ENCODE results near the gene DERA.
"Not testable (repeated sequence)": the region's sequence is repeated elsewhere in the genome, so short reads cannot be mapped to it uniquely, and the experiment has no call there.

Gene DERA

DNA sequence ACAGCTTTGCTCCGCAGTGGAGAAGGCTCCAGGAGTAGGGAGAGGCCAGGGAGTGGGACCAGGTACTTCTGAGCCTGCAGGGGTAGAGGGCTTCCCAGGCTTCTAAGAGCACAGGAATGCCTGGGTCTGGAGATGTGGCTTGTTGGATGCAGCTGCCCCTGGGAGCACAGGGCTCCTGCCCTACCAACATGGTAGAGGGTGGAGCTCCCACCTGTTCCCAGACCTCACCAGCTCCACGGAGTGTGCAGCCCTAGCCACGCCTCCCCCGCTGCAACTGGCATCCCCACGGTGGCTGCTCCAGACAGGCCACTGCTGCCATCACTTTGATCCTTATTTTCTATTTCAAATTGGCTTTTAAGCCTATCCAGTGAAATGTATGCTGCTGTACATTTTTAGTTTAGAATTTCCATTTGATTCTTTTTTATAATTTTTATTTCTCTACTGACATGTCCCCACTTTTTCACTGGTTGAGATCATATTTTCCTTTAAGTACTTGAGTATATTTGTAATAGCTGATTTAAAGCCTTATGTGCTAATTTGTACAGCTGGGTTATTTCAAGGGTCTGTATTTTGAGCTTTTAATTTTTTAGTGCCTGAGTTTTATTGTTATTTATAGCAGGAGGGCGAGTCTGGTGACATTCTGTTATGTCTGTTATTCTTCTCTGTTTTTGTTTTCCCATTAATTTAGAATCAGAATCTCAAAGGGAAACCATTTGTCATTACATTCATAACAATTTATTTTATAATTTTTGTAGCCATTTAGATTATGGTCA is 78.0 kb downstream of the DERA start:
- H3K4me1 ChIP-seq (ENCODE audit: insufficient read depth, low read length): peaks cover 8% of the 10 kb centered on the region
- H3K9me3 ChIP-seq (ENCODE audit: low read length): no peaks in the 10 kb centered on the region
- no peak overlapping the region for H3K9ac ChIP-seq (ENCODE audit: low read length)
- no peak overlapping the region for H3K4me3 ChIP-seq (ENCODE audit: low read depth in 1 of 2, low read length in 2 of 2)
- H3K27me3 ChIP-seq (ENCODE audit: control insufficient read depth in 1 of 2, insufficient read depth in 2 of 2, low read length in 2 of 2): no peaks in the 10 kb centered on the region
- H3K27ac ChIP-seq (ENCODE audit: low read depth, low read length): no peak overlapping the region
- peaks cover 8% of the 10 kb centered on the region for H3K36me3 ChIP-seq (ENCODE audit: insufficient read depth, low read length)

DNA sequence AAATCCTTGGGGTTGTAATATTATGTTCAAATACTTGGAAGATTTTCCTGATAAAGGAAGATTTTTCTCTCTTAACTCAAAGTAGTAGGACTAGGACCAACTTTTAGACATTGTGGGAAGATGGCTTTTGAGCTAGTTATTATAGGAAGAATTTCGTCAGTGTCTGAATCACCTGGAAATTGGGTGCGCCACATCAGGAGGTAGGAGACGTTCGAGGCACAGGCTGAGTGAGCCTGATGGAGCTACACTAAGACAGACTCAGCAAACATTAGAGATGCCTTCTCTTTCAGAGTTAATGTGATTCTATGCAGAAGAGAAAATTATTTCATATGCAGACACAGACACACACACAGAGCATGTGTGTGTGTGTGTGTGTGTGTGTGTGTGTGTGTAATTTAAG is 84.7 kb downstream of the DERA start:
- H3K36me3 ChIP-seq (ENCODE audit: insufficient read depth, low read length): no peaks in the 10 kb centered on the region
- peaks cover 20% of the 10 kb centered on the region for H3K4me1 ChIP-seq (ENCODE audit: insufficient read depth, low read length)
- H3K4me3 ChIP-seq (ENCODE audit: low read depth in 1 of 2, low read length in 2 of 2): no peak overlapping the region
- H3K27me3 ChIP-seq (ENCODE audit: control insufficient read depth in 1 of 2, insufficient read depth in 2 of 2, low read length in 2 of 2): no peaks in the 10 kb centered on the region
- no peak overlapping the region for H3K9ac ChIP-seq (ENCODE audit: low read length)
- no peaks in the 10 kb centered on the region for H3K9me3 ChIP-seq (ENCODE audit: low read length)
- no peak overlapping the region for H3K27ac ChIP-seq (ENCODE audit: low read depth, low read length)

DNA sequence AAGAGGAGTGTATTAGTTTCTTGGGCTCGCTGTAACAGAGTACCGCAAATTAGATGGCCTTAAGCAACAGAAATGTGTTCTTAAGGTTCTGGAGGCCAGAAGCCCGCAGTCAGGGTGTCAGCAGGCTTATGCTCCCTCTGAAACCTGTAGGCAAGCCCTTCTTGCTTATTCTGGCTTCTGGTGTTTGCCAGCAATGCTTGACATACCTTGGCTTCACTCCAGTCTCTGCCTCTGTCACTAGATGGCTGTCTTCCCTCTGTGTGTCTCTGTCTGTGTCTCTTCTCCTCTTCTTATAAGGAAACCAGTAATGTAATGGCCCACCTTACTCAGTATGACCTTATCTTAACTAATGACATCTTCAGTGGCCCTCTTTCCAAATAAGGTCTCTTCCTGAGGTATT is 85.1 kb downstream of the DERA start:
- Histone ChIP-seq H3K36me3 (ENCODE audit: insufficient read depth, low read length) (no peaks in the 10 kb centered on the region), H3K4me1 (ENCODE audit: insufficient read depth, low read length) (peaks cover 20% of the 10 kb centered on the region), H3K27ac (ENCODE audit: low read depth, low read length) (no peak overlapping the region), H3K27me3 (ENCODE audit: control insufficient read depth in 1 of 2, insufficient read depth in 2 of 2, low read length in 2 of 2) (no peaks in the 10 kb centered on the region), H3K9me3 (ENCODE audit: low read length) (no peaks in the 10 kb centered on the region), H3K9ac (ENCODE audit: low read length) (no peak overlapping the region), H3K4me3 (ENCODE audit: low read depth in 1 of 2, low read length in 2 of 2) (no peak overlapping the region)

DNA sequence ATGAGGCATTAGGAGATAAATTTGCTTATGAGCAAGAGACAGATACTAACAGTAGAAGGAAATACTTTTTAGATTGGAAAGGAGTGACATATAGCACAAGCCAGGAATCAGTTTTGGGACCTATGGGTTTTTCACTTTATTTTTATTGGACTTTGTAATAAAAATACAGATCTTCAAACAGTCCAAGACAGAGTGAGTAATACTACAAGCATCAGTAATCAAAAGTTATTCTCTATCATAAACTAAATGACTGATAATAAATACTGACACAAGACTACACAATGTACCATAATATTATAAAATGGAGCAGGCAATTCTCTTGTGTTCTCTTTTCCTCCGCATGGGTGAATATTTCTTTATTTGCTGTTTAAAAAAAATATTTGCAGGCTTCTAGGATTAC is 85.8 kb downstream of the DERA start:
- Histone ChIP-seq H3K36me3 (ENCODE audit: insufficient read depth, low read length) (no peaks in the 10 kb centered on the region), H3K9me3 (ENCODE audit: low read length) (no peaks in the 10 kb centered on the region), H3K4me3 (ENCODE audit: low read depth in 1 of 2, low read length in 2 of 2) (no peak overlapping the region), H3K9ac (ENCODE audit: low read length) (no peak overlapping the region), H3K27me3 (ENCODE audit: control insufficient read depth in 1 of 2, insufficient read depth in 2 of 2, low read length in 2 of 2) (no peaks in the 10 kb centered on the region), H3K27ac (ENCODE audit: low read depth, low read length) (no peak overlapping the region), H3K4me1 (ENCODE audit: insufficient read depth, low read length) (peaks cover 20% of the 10 kb centered on the region)

DNA sequence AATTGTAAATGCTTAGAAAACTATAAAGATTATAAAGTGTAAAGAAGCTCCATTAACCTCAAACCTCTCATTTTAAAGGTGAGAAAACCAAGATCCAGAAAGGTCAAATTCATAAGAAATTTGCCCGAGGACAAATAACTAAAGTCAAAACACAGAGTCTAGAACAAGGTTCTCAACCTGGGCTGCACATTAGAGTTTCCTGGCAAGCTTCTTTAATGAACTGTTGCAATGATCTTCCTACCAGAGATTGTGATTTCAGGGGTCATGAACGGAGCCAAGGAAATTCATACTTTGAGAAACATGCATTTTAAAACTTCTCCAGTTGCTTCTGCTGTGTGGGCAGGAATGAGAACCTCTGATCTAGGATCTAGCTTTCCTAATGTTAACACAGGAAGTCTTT is 86.8 kb downstream of the DERA start:
- Histone ChIP-seq H3K9ac (ENCODE audit: low read length) (no peak overlapping the region), H3K4me3 (ENCODE audit: low read depth in 1 of 2, low read length in 2 of 2) (no peak overlapping the region), H3K27me3 (ENCODE audit: control insufficient read depth in 1 of 2, insufficient read depth in 2 of 2, low read length in 2 of 2) (no peaks in the 10 kb centered on the region), H3K9me3 (ENCODE audit: low read length) (no peaks in the 10 kb centered on the region), H3K36me3 (ENCODE audit: insufficient read depth, low read length) (no peaks in the 10 kb centered on the region), H3K4me1 (ENCODE audit: insufficient read depth, low read length) (peaks cover 20% of the 10 kb centered on the region), H3K27ac (ENCODE audit: low read depth, low read length) (no peak overlapping the region)

DNA sequence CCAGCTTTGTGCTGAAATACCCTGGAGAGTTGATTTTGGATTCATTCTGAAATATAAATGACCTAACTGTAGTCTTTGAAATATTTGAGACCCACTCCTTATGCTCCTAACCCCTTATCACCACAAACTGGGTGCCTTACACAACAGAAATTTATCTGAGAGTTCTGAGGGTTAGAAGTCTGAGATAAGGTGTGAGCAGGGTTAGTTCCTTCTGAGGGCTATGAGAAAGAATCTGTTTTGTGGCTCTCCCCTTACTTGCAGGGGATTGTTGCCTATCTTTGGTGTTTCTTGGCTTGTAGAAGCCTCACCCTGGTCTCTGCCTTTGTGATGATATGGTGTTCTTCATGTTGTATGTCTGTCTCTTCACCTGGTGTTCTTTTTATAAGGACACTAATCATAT is 91.7 kb downstream of the DERA start:
- H3K27me3 ChIP-seq (ENCODE audit: control insufficient read depth in 1 of 2, insufficient read depth in 2 of 2, low read length in 2 of 2): no peaks in the 10 kb centered on the region
- no peak overlapping the region for H3K9ac ChIP-seq (ENCODE audit: low read length)
- no peak overlapping the region for H3K4me3 ChIP-seq (ENCODE audit: low read depth in 1 of 2, low read length in 2 of 2)
- no peaks in the 10 kb centered on the region for H3K9me3 ChIP-seq (ENCODE audit: low read length)
- H3K36me3 ChIP-seq (ENCODE audit: insufficient read depth, low read length): no peaks in the 10 kb centered on the region
- no peak overlapping the region for H3K27ac ChIP-seq (ENCODE audit: low read depth, low read length)
- H3K4me1 ChIP-seq (ENCODE audit: insufficient read depth, low read length): no peaks in the 10 kb centered on the region

DNA sequence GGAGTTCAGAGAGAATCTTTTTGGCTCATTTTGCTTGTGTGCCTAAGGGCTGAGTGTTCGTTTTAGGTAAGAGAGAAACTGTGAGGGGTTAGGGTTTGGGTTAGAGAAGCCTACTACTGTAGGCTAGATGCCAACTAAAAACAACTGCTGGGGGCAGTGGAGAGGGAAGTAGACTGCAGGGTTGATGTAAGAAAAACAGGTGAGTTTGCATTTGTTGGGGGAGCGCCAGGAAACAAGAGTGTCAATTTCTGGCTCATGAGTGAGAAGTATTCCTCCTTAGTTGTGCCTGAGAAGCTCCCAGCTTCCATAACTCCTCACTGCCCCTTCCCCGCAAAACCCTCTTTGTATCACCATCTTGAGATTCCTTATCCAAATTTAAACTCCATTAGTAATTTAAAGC is 92.3 kb downstream of the DERA start:
- H3K4me3 ChIP-seq (ENCODE audit: low read depth in 1 of 2, low read length in 2 of 2): no peak overlapping the region
- no peaks in the 10 kb centered on the region for H3K27me3 ChIP-seq (ENCODE audit: control insufficient read depth in 1 of 2, insufficient read depth in 2 of 2, low read length in 2 of 2)
- no peaks in the 10 kb centered on the region for H3K9me3 ChIP-seq (ENCODE audit: low read length)
- no peak overlapping the region for H3K27ac ChIP-seq (ENCODE audit: low read depth, low read length)
- H3K36me3 ChIP-seq (ENCODE audit: insufficient read depth, low read length): no peaks in the 10 kb centered on the region
- H3K9ac ChIP-seq (ENCODE audit: low read length): no peak overlapping the region
- no peaks in the 10 kb centered on the region for H3K4me1 ChIP-seq (ENCODE audit: insufficient read depth, low read length)

DNA sequence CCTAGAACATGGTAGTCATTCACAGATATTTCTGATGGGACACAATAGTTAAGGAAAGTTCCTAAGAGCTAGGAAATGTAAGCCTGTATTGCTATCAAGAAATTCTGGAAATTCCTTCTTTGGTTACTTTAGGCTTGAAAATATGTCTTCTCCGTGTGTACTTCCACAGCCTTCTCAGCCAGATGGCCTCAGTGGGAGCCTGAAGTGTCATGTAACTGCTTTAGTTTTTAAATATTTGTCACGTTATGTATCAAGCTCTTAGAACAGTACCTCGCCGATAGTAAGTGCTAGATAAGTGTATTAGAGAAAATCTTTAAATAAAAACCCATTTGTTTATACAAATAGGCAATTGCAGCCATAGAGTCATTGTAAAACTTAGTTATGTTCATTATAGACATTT is 95.6 kb downstream of the DERA start:
- Histone ChIP-seq H3K27ac (ENCODE audit: low read depth, low read length) (no peak overlapping the region), H3K4me1 (ENCODE audit: insufficient read depth, low read length) (peaks cover 4% of the 10 kb centered on the region), H3K27me3 (ENCODE audit: control insufficient read depth in 1 of 2, insufficient read depth in 2 of 2, low read length in 2 of 2) (no peaks in the 10 kb centered on the region), H3K9ac (ENCODE audit: low read length) (no peak overlapping the region), H3K4me3 (ENCODE audit: low read depth in 1 of 2, low read length in 2 of 2) (no peak overlapping the region), H3K9me3 (ENCODE audit: low read length) (no peaks in the 10 kb centered on the region), H3K36me3 (ENCODE audit: insufficient read depth, low read length) (no peaks in the 10 kb centered on the region)

DNA sequence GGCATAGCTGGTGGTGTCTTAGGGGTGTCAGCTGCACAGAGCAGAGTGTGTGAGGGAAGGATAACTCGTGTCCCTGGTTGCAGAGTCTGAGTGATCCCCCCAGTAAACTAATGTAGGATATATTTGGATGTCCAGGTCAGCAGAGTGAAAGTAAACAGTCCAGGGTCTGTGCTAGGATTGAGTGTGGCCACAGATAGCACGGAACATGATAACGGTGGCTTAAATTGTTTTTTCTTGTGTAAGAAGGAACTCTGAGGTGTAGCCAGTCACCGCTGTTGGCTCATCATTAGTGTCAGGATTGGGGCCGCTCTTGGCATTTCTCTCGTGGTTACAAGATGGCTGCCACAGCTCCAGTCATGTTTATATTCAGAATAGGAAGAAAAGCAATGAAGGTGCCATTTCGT is 97.3 kb downstream of the DERA start:
- Histone ChIP-seq H3K4me3 (ENCODE audit: low read depth in 1 of 2, low read length in 2 of 2) (no peak overlapping the region), H3K9me3 (ENCODE audit: low read length) (no peaks in the 10 kb centered on the region), H3K27ac (ENCODE audit: low read depth, low read length) (no peak overlapping the region), H3K4me1 (ENCODE audit: insufficient read depth, low read length) (peaks cover 9% of the 10 kb centered on the region), H3K9ac (ENCODE audit: low read length) (no peak overlapping the region), H3K27me3 (ENCODE audit: control insufficient read depth in 1 of 2, insufficient read depth in 2 of 2, low read length in 2 of 2) (no peaks in the 10 kb centered on the region), H3K36me3 (ENCODE audit: insufficient read depth, low read length) (no peaks in the 10 kb centered on the region)

DNA sequence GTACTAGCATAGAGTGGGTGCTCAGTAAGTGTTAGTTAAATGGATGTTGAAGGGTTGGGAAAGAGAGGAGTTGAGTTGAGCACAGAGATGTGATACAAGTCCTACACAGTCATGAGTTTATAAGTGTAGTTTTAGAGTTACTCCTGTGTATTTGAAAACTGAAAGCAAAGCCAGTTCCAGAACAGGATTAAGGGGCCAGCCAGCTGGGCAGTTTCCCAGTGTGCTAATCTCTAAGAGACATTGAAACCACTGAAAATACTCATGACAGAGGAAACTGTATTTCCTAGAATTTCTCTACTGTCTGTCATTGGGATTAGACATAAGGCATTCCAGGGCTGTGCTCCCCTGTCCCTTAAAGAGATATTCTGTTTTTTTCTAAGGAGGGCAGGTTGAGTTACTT is 101.0 kb downstream of the DERA start:
- H3K9me3 ChIP-seq (ENCODE audit: low read length): no peaks in the 10 kb centered on the region
- no peak overlapping the region for H3K4me3 ChIP-seq (ENCODE audit: low read depth in 1 of 2, low read length in 2 of 2)
- H3K36me3 ChIP-seq (ENCODE audit: insufficient read depth, low read length): no peaks in the 10 kb centered on the region
- no peak overlapping the region for H3K9ac ChIP-seq (ENCODE audit: low read length)
- peaks cover 9% of the 10 kb centered on the region for H3K4me1 ChIP-seq (ENCODE audit: insufficient read depth, low read length)
- no peaks in the 10 kb centered on the region for H3K27me3 ChIP-seq (ENCODE audit: control insufficient read depth in 1 of 2, insufficient read depth in 2 of 2, low read length in 2 of 2)
- H3K27ac ChIP-seq (ENCODE audit: low read depth, low read length): no peak overlapping the region

DNA sequence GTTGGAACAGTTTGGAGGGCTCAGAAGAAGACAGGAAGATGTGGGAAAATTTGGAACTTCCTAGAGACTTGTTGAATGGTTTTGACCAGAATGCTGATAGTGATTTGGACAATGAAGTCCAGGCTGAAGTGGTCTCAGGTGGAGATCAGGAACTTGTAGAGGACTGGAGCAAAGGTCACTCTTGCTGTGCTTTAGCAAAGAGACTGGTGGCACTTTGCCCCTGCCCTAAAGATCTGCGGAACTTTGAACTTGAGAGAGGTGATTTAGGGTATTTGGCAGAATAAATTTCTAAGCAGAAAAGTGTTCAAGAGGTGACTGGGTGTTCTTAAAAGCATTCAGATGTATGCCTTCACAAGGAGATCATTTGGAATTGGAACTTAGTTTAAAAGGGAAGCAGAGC is 102.6 kb downstream of the DERA start:
- not testable (repeated sequence) for H3K9me3 ChIP-seq (ENCODE audit: low read length); H3K9ac ChIP-seq (ENCODE audit: low read length); H3K27me3 ChIP-seq (ENCODE audit: control insufficient read depth in 1 of 2, insufficient read depth in 2 of 2, low read length in 2 of 2); H3K4me3 ChIP-seq (ENCODE audit: low read depth in 1 of 2, low read length in 2 of 2); H3K4me1 ChIP-seq (ENCODE audit: insufficient read depth, low read length); H3K36me3 ChIP-seq (ENCODE audit: insufficient read depth, low read length); H3K27ac ChIP-seq (ENCODE audit: low read depth, low read length)

DNA sequence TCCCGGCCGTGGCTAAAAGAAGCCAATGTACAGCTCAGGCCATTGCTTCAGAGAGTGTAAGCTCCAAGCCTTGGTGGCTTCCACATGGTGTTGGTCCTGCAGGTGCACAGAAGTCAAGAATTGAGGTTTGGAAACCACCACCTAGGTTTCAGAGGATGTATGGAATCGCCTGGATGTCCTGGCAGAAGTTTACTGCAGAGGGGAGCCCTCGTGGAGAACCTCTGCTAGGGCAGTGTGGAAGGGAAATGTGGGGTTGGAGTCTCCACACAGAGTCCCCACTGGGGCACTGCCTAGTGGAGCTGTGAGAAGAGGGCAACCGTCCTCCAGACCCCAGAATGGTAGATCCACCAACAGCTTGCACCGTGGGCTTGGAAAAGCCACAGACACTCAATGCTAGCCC is 103.3 kb downstream of the DERA start:
- not testable (repeated sequence) for H3K4me3 ChIP-seq (ENCODE audit: low read depth in 1 of 2, low read length in 2 of 2); H3K9me3 ChIP-seq (ENCODE audit: low read length); H3K9ac ChIP-seq (ENCODE audit: low read length); H3K27ac ChIP-seq (ENCODE audit: low read depth, low read length); H3K36me3 ChIP-seq (ENCODE audit: insufficient read depth, low read length); H3K4me1 ChIP-seq (ENCODE audit: insufficient read depth, low read length); H3K27me3 ChIP-seq (ENCODE audit: control insufficient read depth in 1 of 2, insufficient read depth in 2 of 2, low read length in 2 of 2)
